Liver (tissue), 9 donors: Measurements from ENCODE around the gene PCYT2. TPM values are rescaled to one million over a fixed set of nuclear protein-coding genes. Genes with fewer than 3 reads are reported as not detected.

ENCODE experiments used
- DNase-seq: peaks from one replicate; pipeline ENCODE4 v3.0.0-alpha.2; 2017; ENCODE audit warnings: low spot score
- H3K27ac ChIP-seq, 2 donors: one replicate each; pipeline ENCODE4 v1.7.0; 2013; ENCODE audit warnings: inconsistent platforms in 2 of 2, low read length in 2 of 2, control low read depth in 1 of 2, low read depth in 1 of 2, mild to moderate bottlenecking in 1 of 2
- H3K27me3 ChIP-seq, 4 donors: one replicate each; pipeline versions ENCODE4 v1.6.1 to v1.7.0; 2013; ENCODE audit warnings: low read length in 3 of 4, inconsistent platforms in 1 of 4, mild to moderate bottlenecking in 1 of 4, moderate library complexity in 1 of 4; ENCODE audit not compliant: control insufficient read depth in 4 of 4, insufficient read depth in 4 of 4
- H3K36me3 ChIP-seq, 4 donors: one replicate each; pipeline versions ENCODE4 v1.6.1 to v1.7.0; 2013; ENCODE audit warnings: low read length in 3 of 4, mild to moderate bottlenecking in 3 of 4, low read depth in 1 of 4, moderate library complexity in 1 of 4; ENCODE audit not compliant: control insufficient read depth in 4 of 4, insufficient read depth in 3 of 4
- H3K4me1 ChIP-seq, 4 donors: one replicate each; pipeline versions ENCODE4 v1.6.1 to v1.7.0; 2013; ENCODE audit warnings: low read length in 3 of 4, mild to moderate bottlenecking in 3 of 4, moderate library complexity in 1 of 4; ENCODE audit not compliant: control insufficient read depth in 4 of 4, insufficient read depth in 4 of 4
- H3K4me3 ChIP-seq, 3 donors: one replicate each; pipeline versions ENCODE4 v1.6.1 to v1.7.0; 2013; ENCODE audit warnings: low read length in 3 of 3, control low read depth in 1 of 3, low read depth in 1 of 3, mild to moderate bottlenecking in 1 of 3
- H3K9ac ChIP-seq, 2 donors: one replicate each; pipeline ENCODE4 v1.7.0; 2013; ENCODE audit warnings: low read length in 2 of 2, mild to moderate bottlenecking in 2 of 2, moderate library complexity in 2 of 2, control low read depth in 1 of 2, low read depth in 1 of 2
- H3K9me3 ChIP-seq, 4 donors: one replicate each; pipeline versions ENCODE4 v1.6.1 to v1.7.0; 2013; ENCODE audit warnings: low read length in 3 of 4; ENCODE audit not compliant: control insufficient read depth in 4 of 4
- ATF3 ChIP-seq: IDR thresholded peaks from 2 replicates; pipeline ENCODE4 v1.6.1; 2016; ENCODE audit warnings: antibody characterized with exemption
- CTCF ChIP-seq: fragments of 150-350 bp; IDR thresholded peaks from 2 replicates; pipeline ENCODE4 v1.5.1; 2017; ENCODE audit warnings: improper control_type of control experiment, low read depth, low read length; ENCODE audit not compliant: missing input control
- EGR1 ChIP-seq, 2 donors: IDR thresholded peaks; 2 replicates each; pipeline ENCODE4 v1.6.1; 2016 to 2018; ENCODE audit warnings: antibody characterized with exemption in 2 of 2, low read depth in 2 of 2
- FOXA1 ChIP-seq: IDR thresholded peaks from 2 replicates; pipeline ENCODE4 v1.6.1; 2016; ENCODE audit warnings: antibody characterized with exemption
- FOXA2 ChIP-seq: IDR thresholded peaks from 2 replicates; pipeline ENCODE4 v1.6.1; 2016; ENCODE audit warnings: antibody characterized with exemption
- GABPA ChIP-seq, 2 donors: IDR thresholded peaks in 1 of 2; conservative IDR thresholded peaks in 1 of 2; 2 replicates each; pipeline ENCODE4 v1.6.1; 2016; ENCODE audit warnings: antibody characterized with exemption in 2 of 2, mild to moderate bottlenecking in 1 of 2, moderate library complexity in 1 of 2
- HNF4A ChIP-seq, 2 donors: conservative IDR thresholded peaks; 2 replicates each; pipeline ENCODE4 v1.6.1; 2016; ENCODE audit warnings: antibody characterized with exemption in 2 of 2, mild to moderate bottlenecking in 2 of 2
- HNF4G ChIP-seq: IDR thresholded peaks from 2 replicates; pipeline ENCODE4 v1.6.1; 2016; ENCODE audit warnings: antibody characterized with exemption
- JUND ChIP-seq, 2 donors: IDR thresholded peaks; 2 replicates each; pipeline ENCODE4 v1.6.1; 2016; ENCODE audit warnings: antibody characterized with exemption in 2 of 2
- MAX ChIP-seq: IDR thresholded peaks from 2 replicates; pipeline ENCODE4 v1.6.1; 2016; ENCODE audit warnings: antibody characterized with exemption
- NR2F2 ChIP-seq: IDR thresholded peaks from 2 replicates; pipeline ENCODE4 v1.6.1; 2016; ENCODE audit warnings: antibody characterized with exemption
- RAD21 ChIP-seq, 2 donors: IDR thresholded peaks; 2 replicates each; pipeline ENCODE4 v1.6.1; 2016; ENCODE audit warnings: antibody characterized with exemption in 2 of 2, mild to moderate bottlenecking in 2 of 2
- RXRA ChIP-seq, 2 donors: IDR thresholded peaks; 2 replicates each; pipeline ENCODE4 v1.6.1; 2017 to 2018; ENCODE audit warnings: antibody characterized with exemption in 2 of 2, mild to moderate bottlenecking in 1 of 2
- SP1 ChIP-seq: IDR thresholded peaks from 2 replicates; pipeline ENCODE4 v1.6.1; 2018; ENCODE audit warnings: antibody characterized with exemption, mild to moderate bottlenecking
- TAF1 ChIP-seq: conservative IDR thresholded peaks from 2 replicates; pipeline ENCODE4 v1.6.1; 2016; ENCODE audit warnings: antibody characterized with exemption, mild to moderate bottlenecking
- YY1 ChIP-seq: IDR thresholded peaks from 2 replicates; pipeline ENCODE4 v1.6.1; 2016; ENCODE audit warnings: antibody characterized with exemption, mild to moderate bottlenecking
- WGBS: extraction: QIAGEN DNeasy Blood & Tissue Kit; methylation state at CpG from one replicate; pipeline ENCODE4 v1.1.7; 2013; 5-methylcytosine and 5-hydroxymethylcytosine counted together
- polyA plus RNA-seq, 2 donors: library from polyadenylated mRNA; stranded (reverse) in 1 of 2; unstranded in 1 of 2; fragments of 200-250 nt in 1 of 2; fragments of >200 nt in 1 of 2; fragmentation: Nextera tagmentation in 1 of 2; extraction: Ambion mirVana in 1 of 2; gene quantifications; one replicate each; pipeline versions ENCODE4 v1.2.1 to v1.2.3, GENCODE V29; 2013 to 2015
- total RNA-seq, 2 donors: library from RNA; depleted of rRNA; stranded (reverse); fragments of >200 nt; gene quantifications; one replicate each; pipeline ENCODE4 v1.2.3, GENCODE V29; 2014
- TF ChIP-seq, protein P1 (sequence below): IDR thresholded peaks from 2 replicates; pipeline ENCODE4 v1.6.1; 2016; ENCODE audit warnings: antibody characterized with exemption, mild to moderate bottlenecking
- TF ChIP-seq, protein P2 (sequence below): IDR thresholded peaks from 2 replicates; pipeline ENCODE4 v1.6.1; 2016; ENCODE audit warnings: antibody characterized with exemption
- donor health status: healthy.
- donor health status: healthy.
- donor health status: healthy.
- donor health status: healthy.
- donor health status: healthy.

The PCYT2 gene
- total and polyA plus RNA-seq, 4 donors, result 63.9 to 101 (median 88.4) TPM

- Histone ChIP-seq H3K9me3 (no peaks in the 10 kb centered on the region), H3K9ac (no peak overlapping the region), H3K4me3 (no peak overlapping the region), H3K27me3 (no peaks in the 10 kb centered on the region), H3K36me3 (no peaks in the 10 kb centered on the region), H3K27ac (no peak overlapping the region), H3K4me1 (no peaks in the 10 kb centered on the region)
- no peak for DNase-seq
- 89% methylated on average over 9 of the region's 9 CpGs for WGBS
- TF ChIP-seq RXRA (IDR thresholded peaks at IDR 0.05) (no peak), RAD21 (IDR thresholded peaks at IDR 0.05) (no peak), YY1 (no peak), HNF4G (no peak), CTCF (no peak), FOXA1 (no peak), JUND (IDR thresholded peaks at IDR 0.05) (no peak), HNF4A (conservative IDR thresholded peaks at IDR 0.05) (no peak), EGR1 (IDR thresholded peaks at IDR 0.05; ENCODE audit: low read depth in 2 of 2) (no peak), NR2F2 (no peak), ATF3 (no peak), SP1 (no peak), GABPA (IDR thresholded peaks at IDR 0.05 in 1 of 2, conservative IDR thresholded peaks at IDR 0.05 in 1 of 2) (no peak), MAX (no peak), FOXA2 (no peak), TAF1 (no peak)
- TF ChIP-seq, protein P1, sequence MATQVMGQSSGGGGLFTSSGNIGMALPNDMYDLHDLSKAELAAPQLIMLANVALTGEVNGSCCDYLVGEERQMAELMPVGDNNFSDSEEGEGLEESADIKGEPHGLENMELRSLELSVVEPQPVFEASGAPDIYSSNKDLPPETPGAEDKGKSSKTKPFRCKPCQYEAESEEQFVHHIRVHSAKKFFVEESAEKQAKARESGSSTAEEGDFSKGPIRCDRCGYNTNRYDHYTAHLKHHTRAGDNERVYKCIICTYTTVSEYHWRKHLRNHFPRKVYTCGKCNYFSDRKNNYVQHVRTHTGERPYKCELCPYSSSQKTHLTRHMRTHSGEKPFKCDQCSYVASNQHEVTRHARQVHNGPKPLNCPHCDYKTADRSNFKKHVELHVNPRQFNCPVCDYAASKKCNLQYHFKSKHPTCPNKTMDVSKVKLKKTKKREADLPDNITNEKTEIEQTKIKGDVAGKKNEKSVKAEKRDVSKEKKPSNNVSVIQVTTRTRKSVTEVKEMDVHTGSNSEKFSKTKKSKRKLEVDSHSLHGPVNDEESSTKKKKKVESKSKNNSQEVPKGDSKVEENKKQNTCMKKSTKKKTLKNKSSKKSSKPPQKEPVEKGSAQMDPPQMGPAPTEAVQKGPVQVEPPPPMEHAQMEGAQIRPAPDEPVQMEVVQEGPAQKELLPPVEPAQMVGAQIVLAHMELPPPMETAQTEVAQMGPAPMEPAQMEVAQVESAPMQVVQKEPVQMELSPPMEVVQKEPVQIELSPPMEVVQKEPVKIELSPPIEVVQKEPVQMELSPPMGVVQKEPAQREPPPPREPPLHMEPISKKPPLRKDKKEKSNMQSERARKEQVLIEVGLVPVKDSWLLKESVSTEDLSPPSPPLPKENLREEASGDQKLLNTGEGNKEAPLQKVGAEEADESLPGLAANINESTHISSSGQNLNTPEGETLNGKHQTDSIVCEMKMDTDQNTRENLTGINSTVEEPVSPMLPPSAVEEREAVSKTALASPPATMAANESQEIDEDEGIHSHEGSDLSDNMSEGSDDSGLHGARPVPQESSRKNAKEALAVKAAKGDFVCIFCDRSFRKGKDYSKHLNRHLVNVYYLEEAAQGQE, result no peak
These were observed 33.7 kb upstream of the PCYT2 start for GRCh38 chr17:81944858-81945257.

GRCh38 chr17:81942167-81942553, 31.0 kb upstream of the PCYT2 start:
- DNase-seq, result no peak
- Histone ChIP-seq H3K9me3 (no peaks in the 10 kb centered on the region), H3K9ac (no peak overlapping the region), H3K4me3 (no peak overlapping the region), H3K27ac (no peak overlapping the region), H3K4me1 (peaks cover 0 to 3% (median 0%) of the 10 kb centered on the region in 4 donors), H3K36me3 (no peaks in the 10 kb centered on the region), H3K27me3 (no peaks in the 10 kb centered on the region)
- TF ChIP-seq HNF4G (no peak), FOXA2 (no peak)
- TF ChIP-seq, protein P2, sequence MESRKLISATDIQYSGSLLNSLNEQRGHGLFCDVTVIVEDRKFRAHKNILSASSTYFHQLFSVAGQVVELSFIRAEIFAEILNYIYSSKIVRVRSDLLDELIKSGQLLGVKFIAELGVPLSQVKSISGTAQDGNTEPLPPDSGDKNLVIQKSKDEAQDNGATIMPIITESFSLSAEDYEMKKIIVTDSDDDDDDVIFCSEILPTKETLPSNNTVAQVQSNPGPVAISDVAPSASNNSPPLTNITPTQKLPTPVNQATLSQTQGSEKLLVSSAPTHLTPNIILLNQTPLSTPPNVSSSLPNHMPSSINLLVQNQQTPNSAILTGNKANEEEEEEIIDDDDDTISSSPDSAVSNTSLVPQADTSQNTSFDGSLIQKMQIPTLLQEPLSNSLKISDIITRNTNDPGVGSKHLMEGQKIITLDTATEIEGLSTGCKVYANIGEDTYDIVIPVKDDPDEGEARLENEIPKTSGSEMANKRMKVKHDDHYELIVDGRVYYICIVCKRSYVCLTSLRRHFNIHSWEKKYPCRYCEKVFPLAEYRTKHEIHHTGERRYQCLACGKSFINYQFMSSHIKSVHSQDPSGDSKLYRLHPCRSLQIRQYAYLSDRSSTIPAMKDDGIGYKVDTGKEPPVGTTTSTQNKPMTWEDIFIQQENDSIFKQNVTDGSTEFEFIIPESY, result no peak
- 59% methylated on average over 12 of the region's 12 CpGs for WGBS
